Measurements from ENCODE around the gene FBXO31. TPM values are rescaled to one million over a fixed set of nuclear protein-coding genes. Genes with fewer than 3 reads are reported as not detected.

Gene FBXO31
- total RNA-seq, 1 donor from 2014 or later = 34.7 TPM

- TF ChIP-seq, protein P1, sequence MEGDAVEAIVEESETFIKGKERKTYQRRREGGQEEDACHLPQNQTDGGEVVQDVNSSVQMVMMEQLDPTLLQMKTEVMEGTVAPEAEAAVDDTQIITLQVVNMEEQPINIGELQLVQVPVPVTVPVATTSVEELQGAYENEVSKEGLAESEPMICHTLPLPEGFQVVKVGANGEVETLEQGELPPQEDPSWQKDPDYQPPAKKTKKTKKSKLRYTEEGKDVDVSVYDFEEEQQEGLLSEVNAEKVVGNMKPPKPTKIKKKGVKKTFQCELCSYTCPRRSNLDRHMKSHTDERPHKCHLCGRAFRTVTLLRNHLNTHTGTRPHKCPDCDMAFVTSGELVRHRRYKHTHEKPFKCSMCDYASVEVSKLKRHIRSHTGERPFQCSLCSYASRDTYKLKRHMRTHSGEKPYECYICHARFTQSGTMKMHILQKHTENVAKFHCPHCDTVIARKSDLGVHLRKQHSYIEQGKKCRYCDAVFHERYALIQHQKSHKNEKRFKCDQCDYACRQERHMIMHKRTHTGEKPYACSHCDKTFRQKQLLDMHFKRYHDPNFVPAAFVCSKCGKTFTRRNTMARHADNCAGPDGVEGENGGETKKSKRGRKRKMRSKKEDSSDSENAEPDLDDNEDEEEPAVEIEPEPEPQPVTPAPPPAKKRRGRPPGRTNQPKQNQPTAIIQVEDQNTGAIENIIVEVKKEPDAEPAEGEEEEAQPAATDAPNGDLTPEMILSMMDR (IDR thresholded peaks at IDR 0.05) = no peak
Observed at GRCh38 chr16:87298857-87299465, 84.6 kb downstream of the FBXO31 start.

GRCh38 chr16:87297918-87298631 lies 85.5 kb downstream of the FBXO31 start:
- peak; percentile 84 for DNase-seq (ENCODE audit: extremely low spot score, unreplicated experiment)
- Mint-ChIP-seq H3K27me3 (ENCODE audit: unreplicated experiment) (no peaks in the 10 kb centered on the region), H3K4me3 (ENCODE audit: unreplicated experiment) (no peak overlapping the region), H3K4me1 (ENCODE audit: unreplicated experiment) (peaks cover 3% of the 10 kb centered on the region), H3K27ac (ENCODE audit: unreplicated experiment) (no peak overlapping the region), H3K36me3 (ENCODE audit: unreplicated experiment) (peaks cover 6% of the 10 kb centered on the region), H3K9me3 (ENCODE audit: unreplicated experiment) (no peaks in the 10 kb centered on the region)
- TF ChIP-seq, protein P1 (IDR thresholded peaks at IDR 0.05) = peak; percentile 72

More at GRCh38 chr16:87298857-87299465, 84.6 kb downstream of the FBXO31 start:
- DNase-seq (ENCODE audit: extremely low spot score, unreplicated experiment) = no peak
- Mint-ChIP-seq H3K36me3 (ENCODE audit: unreplicated experiment) (peaks cover 6% of the 10 kb centered on the region), H3K9me3 (ENCODE audit: unreplicated experiment) (no peaks in the 10 kb centered on the region), H3K27me3 (ENCODE audit: unreplicated experiment) (no peaks in the 10 kb centered on the region), H3K4me3 (ENCODE audit: unreplicated experiment) (no peak overlapping the region), H3K4me1 (ENCODE audit: unreplicated experiment) (peaks cover 3% of the 10 kb centered on the region), H3K27ac (ENCODE audit: unreplicated experiment) (no peak overlapping the region)

DNA sequence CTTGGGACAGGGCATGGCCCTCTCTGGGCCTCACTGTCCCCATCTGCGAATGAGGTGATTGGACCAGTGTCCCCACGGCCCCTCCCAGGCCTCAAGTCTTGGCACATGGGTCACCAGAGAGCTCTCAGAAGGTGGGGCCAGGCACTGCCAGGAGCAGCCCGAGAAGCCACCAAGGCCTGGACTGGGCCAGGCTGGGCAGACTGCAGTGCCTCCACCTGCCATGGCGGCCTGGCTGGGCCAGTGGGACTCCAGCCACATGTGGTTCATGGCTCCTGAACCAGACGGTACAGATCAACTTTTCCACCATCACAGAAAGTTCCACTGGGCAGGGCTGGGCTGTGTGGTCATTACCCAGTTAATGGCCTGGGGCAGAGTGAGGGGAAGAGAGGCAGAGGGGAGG lies 86.2 kb downstream of the FBXO31 start:
- H3K36me3 Mint-ChIP-seq (ENCODE audit: unreplicated experiment) = peaks cover 6% of the 10 kb centered on the region
- peaks cover 3% of the 10 kb centered on the region for H3K4me1 Mint-ChIP-seq (ENCODE audit: unreplicated experiment)
- H3K4me3 Mint-ChIP-seq (ENCODE audit: unreplicated experiment) = no peak overlapping the region
- no peaks in the 10 kb centered on the region for H3K27me3 Mint-ChIP-seq (ENCODE audit: unreplicated experiment)
- H3K9me3 Mint-ChIP-seq (ENCODE audit: unreplicated experiment) = no peaks in the 10 kb centered on the region
- DNase-seq (ENCODE audit: extremely low spot score, unreplicated experiment) = no peak
- TF ChIP-seq, protein P1 (IDR thresholded peaks at IDR 0.05) = no peak
- no peak overlapping the region for H3K27ac Mint-ChIP-seq (ENCODE audit: unreplicated experiment)

DNA sequence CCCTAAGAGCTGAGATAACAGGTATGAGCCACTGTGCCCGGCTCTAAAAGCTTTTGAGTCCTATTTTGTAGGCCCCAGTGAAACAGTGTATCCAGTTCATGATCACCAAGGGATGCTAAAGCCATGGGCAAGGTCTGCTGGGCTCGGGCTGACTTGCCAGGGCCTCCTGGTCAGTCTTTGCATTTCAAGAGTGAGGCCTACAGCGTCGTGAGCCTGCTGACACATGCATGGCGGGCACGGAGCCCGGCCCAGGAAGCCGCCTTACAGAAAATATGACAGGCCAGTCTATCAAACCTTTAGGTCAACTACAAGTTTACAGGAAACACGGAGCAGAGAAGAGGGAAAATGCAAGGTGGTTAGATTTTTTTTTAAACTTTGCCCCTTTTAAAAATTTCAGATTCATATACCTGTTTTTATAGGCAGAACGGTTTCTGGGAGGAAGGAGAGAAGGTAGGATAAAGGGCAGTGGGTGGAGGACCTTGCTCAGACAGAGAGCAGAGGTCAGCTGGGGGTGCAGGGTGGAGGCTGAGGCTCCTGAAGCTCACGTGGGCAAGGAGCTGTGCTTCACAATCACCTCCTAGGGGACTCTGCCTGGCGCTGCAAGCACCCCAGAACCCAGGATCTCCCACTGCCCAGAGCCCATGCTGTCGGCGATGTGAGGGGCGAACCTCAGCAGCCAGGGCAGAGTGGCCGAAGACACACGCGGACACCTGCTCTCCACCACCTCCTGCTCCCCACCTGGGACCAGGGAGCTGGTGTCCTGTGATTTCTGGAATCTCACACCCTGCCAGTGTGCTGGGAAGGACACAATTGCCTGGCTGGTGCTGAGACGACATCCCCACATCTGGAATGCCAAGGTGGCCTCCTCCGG lies 87.7 kb downstream of the FBXO31 start:
- H3K27me3 Mint-ChIP-seq (ENCODE audit: unreplicated experiment) = no peaks in the 10 kb centered on the region
- TF ChIP-seq, protein P1 (IDR thresholded peaks at IDR 0.05) = no peak
- no peak for DNase-seq (ENCODE audit: extremely low spot score, unreplicated experiment)
- peaks cover 9% of the 10 kb centered on the region for H3K9me3 Mint-ChIP-seq (ENCODE audit: unreplicated experiment)
- H3K4me1 Mint-ChIP-seq (ENCODE audit: unreplicated experiment) = peaks cover 3% of the 10 kb centered on the region
- peaks cover 6% of the 10 kb centered on the region for H3K36me3 Mint-ChIP-seq (ENCODE audit: unreplicated experiment)
- H3K4me3 Mint-ChIP-seq (ENCODE audit: unreplicated experiment) = no peak overlapping the region
- H3K27ac Mint-ChIP-seq (ENCODE audit: unreplicated experiment) = no peak overlapping the region

All from osteocyte (in vitro differentiated cells).